ENCODE results near the gene ZNF135. TPM values are rescaled to one million over a fixed set of nuclear protein-coding genes. Genes with fewer than 3 reads are reported as not detected.
A peak's percentile ranks its signal among the peaks of the same experiment; 100 is the strongest.

ZNF135 gene
- total and polyA plus RNA-seq, 2 experiments from 2014 or later: 4.8 to 10.3 TPM

DNA sequence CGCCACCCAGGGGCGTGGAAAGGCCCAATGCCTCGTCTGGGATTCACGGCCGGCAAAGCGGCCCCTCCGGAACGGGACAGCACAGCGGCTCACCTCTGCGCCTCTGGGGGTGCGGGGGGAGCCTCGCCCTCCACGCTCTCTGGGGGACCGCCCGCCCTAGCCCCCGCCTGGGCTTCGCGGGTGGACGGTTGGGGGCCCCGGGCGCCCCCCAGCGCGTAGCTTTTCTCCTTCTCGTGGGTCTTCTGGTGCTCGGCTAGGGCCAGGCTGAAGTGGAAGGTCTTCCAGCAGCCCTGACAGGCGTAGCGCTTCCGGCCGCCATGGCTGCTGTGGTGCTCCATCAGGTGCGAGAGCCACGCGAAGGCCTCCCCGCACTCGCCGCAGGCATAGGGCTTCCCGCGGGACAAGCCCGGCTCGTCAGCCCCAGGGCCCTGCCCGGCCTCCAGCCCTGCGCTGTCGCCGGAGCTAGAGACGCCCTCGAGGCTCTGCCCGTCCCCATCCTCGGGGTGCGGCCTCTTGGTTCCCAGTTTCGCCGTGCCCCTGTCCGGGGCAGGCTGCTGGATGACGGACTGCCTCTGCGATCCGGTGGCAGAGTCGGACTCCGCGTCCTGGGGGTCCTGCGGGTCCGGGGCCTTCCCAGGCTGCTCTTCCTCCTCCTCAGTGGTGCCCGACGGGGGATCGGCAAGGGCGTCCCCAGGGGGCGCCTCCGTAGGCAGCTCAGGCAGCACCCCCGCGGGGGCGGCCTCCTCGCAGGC lies 25.7 kb downstream of the ZNF135 start (continued):
- TF ChIP-seq, protein P1, sequence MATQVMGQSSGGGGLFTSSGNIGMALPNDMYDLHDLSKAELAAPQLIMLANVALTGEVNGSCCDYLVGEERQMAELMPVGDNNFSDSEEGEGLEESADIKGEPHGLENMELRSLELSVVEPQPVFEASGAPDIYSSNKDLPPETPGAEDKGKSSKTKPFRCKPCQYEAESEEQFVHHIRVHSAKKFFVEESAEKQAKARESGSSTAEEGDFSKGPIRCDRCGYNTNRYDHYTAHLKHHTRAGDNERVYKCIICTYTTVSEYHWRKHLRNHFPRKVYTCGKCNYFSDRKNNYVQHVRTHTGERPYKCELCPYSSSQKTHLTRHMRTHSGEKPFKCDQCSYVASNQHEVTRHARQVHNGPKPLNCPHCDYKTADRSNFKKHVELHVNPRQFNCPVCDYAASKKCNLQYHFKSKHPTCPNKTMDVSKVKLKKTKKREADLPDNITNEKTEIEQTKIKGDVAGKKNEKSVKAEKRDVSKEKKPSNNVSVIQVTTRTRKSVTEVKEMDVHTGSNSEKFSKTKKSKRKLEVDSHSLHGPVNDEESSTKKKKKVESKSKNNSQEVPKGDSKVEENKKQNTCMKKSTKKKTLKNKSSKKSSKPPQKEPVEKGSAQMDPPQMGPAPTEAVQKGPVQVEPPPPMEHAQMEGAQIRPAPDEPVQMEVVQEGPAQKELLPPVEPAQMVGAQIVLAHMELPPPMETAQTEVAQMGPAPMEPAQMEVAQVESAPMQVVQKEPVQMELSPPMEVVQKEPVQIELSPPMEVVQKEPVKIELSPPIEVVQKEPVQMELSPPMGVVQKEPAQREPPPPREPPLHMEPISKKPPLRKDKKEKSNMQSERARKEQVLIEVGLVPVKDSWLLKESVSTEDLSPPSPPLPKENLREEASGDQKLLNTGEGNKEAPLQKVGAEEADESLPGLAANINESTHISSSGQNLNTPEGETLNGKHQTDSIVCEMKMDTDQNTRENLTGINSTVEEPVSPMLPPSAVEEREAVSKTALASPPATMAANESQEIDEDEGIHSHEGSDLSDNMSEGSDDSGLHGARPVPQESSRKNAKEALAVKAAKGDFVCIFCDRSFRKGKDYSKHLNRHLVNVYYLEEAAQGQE (IDR thresholded peaks at IDR 0.05; ENCODE audit: unreplicated experiment): no peak

DNA sequence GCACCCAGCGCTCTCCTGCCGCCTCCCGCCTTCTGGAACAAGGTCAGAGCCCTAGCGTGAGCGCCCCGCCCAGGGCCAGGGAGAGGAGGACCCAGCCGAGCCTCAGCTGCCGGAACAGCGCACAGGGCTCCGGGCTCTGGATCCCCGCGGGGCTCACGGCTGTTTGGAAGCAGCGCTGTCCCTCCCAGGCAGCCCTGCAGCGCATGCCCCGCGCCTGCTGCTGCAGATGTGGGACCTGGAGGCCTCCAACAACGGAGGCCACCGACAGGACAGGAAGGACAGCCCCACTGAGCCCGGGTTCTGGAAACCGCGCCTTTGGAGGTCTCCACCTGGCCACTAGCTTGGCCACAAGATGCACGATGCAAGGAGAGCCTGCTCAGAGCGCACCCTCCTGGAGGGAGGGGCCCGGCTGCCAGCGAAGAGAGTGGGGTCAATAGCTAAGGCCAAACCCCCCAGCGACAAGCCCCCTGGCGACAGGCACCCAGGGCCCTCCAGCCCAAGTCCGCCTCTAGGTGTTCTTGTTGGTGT lies 26.3 kb downstream of the ZNF135 start:
- Histone ChIP-seq H3K4me3 (no peak overlapping the region), H3K9me2 (ENCODE audit: insufficient read depth) (peaks cover 2% of the 10 kb centered on the region; the same call in 1 of the 2 replicates), H3K4me1 (ENCODE audit: insufficient read depth) (no peaks in the 10 kb centered on the region), H3K36me3 (ENCODE audit: insufficient read depth) (no peaks in the 10 kb centered on the region), H3K27me3 (ENCODE audit: insufficient read depth) (no peaks in the 10 kb centered on the region), H2AFZ (no peak overlapping the region), H3K27ac (ENCODE audit: low read depth) (no peak overlapping the region), H4K20me1 (replicated peaks; ENCODE audit: insufficient read depth) (no peaks in the 10 kb centered on the region), H3F3A (replicated peaks; ENCODE audit: low read depth) (0 out of 2 replicates have a peak, but pooled peaks cover 4% of the 10 kb centered on the region), H3K4me2 (no peak overlapping the region), H3K79me2 (replicated peaks; ENCODE audit: insufficient read depth) (no peaks in the 10 kb centered on the region)
- Mint-ChIP-seq H3K4me1 (no peaks in the 10 kb centered on the region), H3K36me3 (ENCODE audit: low read depth) (peaks cover 72% of the 10 kb centered on the region), H3K9me3 (peaks cover 48% of the 10 kb centered on the region), H3K27ac (no peak overlapping the region), H3K4me3 (no peak overlapping the region), H3K27me3 (ENCODE audit: insufficient read depth, low read depth, poor library complexity) (peaks cover 1% of the 10 kb centered on the region)
- DNase-seq (ENCODE audit: low spot score) (peak; percentile 11), ATAC-seq (peak; percentile 69)
- TF ChIP-seq EZH2 (IDR thresholded peaks at IDR 0.05; ENCODE audit: low read depth, unreplicated experiment): no peak
- TF ChIP-seq STAT1 (IDR thresholded peaks at IDR 0.05; ENCODE audit: unreplicated experiment): no peak
- TF ChIP-seq, protein P2, sequence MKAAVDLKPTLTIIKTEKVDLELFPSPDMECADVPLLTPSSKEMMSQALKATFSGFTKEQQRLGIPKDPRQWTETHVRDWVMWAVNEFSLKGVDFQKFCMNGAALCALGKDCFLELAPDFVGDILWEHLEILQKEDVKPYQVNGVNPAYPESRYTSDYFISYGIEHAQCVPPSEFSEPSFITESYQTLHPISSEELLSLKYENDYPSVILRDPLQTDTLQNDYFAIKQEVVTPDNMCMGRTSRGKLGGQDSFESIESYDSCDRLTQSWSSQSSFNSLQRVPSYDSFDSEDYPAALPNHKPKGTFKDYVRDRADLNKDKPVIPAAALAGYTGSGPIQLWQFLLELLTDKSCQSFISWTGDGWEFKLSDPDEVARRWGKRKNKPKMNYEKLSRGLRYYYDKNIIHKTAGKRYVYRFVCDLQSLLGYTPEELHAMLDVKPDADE (IDR thresholded peaks at IDR 0.05): no peak
- no peak for TF ChIP-seq POLR2AphosphoS5 (IDR thresholded peaks at IDR 0.05; ENCODE audit: low read depth)
- no peak for TF ChIP-seq ZNF114 (CRISPR knock-in tag; IDR thresholded peaks at IDR 0.05)
- TF ChIP-seq, protein P3, sequence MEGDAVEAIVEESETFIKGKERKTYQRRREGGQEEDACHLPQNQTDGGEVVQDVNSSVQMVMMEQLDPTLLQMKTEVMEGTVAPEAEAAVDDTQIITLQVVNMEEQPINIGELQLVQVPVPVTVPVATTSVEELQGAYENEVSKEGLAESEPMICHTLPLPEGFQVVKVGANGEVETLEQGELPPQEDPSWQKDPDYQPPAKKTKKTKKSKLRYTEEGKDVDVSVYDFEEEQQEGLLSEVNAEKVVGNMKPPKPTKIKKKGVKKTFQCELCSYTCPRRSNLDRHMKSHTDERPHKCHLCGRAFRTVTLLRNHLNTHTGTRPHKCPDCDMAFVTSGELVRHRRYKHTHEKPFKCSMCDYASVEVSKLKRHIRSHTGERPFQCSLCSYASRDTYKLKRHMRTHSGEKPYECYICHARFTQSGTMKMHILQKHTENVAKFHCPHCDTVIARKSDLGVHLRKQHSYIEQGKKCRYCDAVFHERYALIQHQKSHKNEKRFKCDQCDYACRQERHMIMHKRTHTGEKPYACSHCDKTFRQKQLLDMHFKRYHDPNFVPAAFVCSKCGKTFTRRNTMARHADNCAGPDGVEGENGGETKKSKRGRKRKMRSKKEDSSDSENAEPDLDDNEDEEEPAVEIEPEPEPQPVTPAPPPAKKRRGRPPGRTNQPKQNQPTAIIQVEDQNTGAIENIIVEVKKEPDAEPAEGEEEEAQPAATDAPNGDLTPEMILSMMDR (conservative IDR thresholded peaks at IDR 0.05; ENCODE audit: low read depth in 2 of 2): no peak
- no peak for TF ChIP-seq NANOG (IDR thresholded peaks at IDR 0.05; ENCODE audit: borderline replicate concordance)
- no peak for TF ChIP-seq CREB1 (CRISPR knock-in tag; IDR thresholded peaks at IDR 0.05; ENCODE audit: low read depth)
- TF ChIP-seq, protein P1 (IDR thresholded peaks at IDR 0.05; ENCODE audit: unreplicated experiment): no peak
- TF ChIP-seq EZH2phosphoT487 (IDR thresholded peaks at IDR 0.05; ENCODE audit: unreplicated experiment): no peak
